GM19193 (cell line): Measurements from ENCODE around the gene ZSCAN31.
A peak's percentile ranks its signal among the peaks of the same experiment; 100 is the strongest.

Experiments
- POLR2A ChIP-seq: IDR thresholded peaks from 4 replicates; pipeline ENCODE4 v1.6.1; 2011; ENCODE audit not compliant: insufficient read depth, insufficient read length; ENCODE audit errors: extremely low read depth

ZSCAN31 gene

GRCh38 chr6:28291573-28291972 is 44.4 kb downstream of the ZSCAN31 start:
- no peak for TF ChIP-seq POLR2A

- TF ChIP-seq POLR2A: no peak
Observed at GRCh38 chr6:28282926-28283325, 53.0 kb downstream of the ZSCAN31 start.

- peak; percentile 77 for TF ChIP-seq POLR2A
Observed at GRCh38 chr6:28281288-28282064, 54.5 kb downstream of the ZSCAN31 start, which contains the start of gene PGBD1. Gene PGBD1, plus strand, starts transcription at chr6:28281572. Its CDS starts 2,242 bp downstream, at chr6:28283814.

GRCh38 chr6:28280595-28281287 is 55.2 kb downstream of the ZSCAN31 start:
- TF ChIP-seq POLR2A: no peak

- no peak for TF ChIP-seq POLR2A
Observed at GRCh38 chr6:28277746-28278145, 58.2 kb downstream of the ZSCAN31 start.

- TF ChIP-seq POLR2A: no peak
Observed at GRCh38 chr6:28274888-28275287, 61.1 kb downstream of the ZSCAN31 start.
